Prostate gland (tissue), 2 donors: Measurements from ENCODE around the gene HEATR5B.

Experiments
- POLR2A ChIP-seq: fragments of 450-650 bp; IDR thresholded peaks from one replicate; pipeline ENCODE4 v1.6.1; 2016; ENCODE audit warnings: antibody characterized with exemption, mild to moderate bottlenecking
- POLR2AphosphoS5 ChIP-seq: sonication (generic); formaldehyde crosslinking; IDR thresholded peaks from one replicate; pipeline ENCODE4 v1.6.1; 2017; ENCODE audit warnings: antibody characterized with exemption
- TF ChIP-seq, protein P1 (sequence below), 4 experiments: fragments of 200-600 bp in 2 of 4; fragments of 450-650 bp in 2 of 4; sonication (generic) in 2 of 4; IDR thresholded peaks; 1 replicate in 3 of 4; 2 replicates in 1 of 4; pipeline ENCODE4 v1.5.1; 2016 to 2019; ENCODE audit warnings: antibody characterized with exemption in 4 of 4, mild to moderate bottlenecking in 2 of 4, moderate library complexity in 2 of 4

- TF ChIP-seq, protein P1, sequence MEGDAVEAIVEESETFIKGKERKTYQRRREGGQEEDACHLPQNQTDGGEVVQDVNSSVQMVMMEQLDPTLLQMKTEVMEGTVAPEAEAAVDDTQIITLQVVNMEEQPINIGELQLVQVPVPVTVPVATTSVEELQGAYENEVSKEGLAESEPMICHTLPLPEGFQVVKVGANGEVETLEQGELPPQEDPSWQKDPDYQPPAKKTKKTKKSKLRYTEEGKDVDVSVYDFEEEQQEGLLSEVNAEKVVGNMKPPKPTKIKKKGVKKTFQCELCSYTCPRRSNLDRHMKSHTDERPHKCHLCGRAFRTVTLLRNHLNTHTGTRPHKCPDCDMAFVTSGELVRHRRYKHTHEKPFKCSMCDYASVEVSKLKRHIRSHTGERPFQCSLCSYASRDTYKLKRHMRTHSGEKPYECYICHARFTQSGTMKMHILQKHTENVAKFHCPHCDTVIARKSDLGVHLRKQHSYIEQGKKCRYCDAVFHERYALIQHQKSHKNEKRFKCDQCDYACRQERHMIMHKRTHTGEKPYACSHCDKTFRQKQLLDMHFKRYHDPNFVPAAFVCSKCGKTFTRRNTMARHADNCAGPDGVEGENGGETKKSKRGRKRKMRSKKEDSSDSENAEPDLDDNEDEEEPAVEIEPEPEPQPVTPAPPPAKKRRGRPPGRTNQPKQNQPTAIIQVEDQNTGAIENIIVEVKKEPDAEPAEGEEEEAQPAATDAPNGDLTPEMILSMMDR (IDR thresholded peaks at IDR 0.05): no peak
- no peak for TF ChIP-seq POLR2AphosphoS5
- no peak for TF ChIP-seq POLR2A
Observed at GRCh38 chr2:37102588-37102987, 18.4 kb upstream of the HEATR5B start.
